GM21723 (cell line): Measurements from ENCODE around the gene ARHGEF4.

ENCODE experiments used
- ATAC-seq: cut with Tn5 transposase; IDR thresholded peaks from one replicate; pipeline ENCODE4 v1.9.1; 2021; ENCODE audit warnings: mild to moderate bottlenecking, moderate library complexity; ENCODE audit not compliant: unreplicated experiment

The ARHGEF4 gene

DNA sequence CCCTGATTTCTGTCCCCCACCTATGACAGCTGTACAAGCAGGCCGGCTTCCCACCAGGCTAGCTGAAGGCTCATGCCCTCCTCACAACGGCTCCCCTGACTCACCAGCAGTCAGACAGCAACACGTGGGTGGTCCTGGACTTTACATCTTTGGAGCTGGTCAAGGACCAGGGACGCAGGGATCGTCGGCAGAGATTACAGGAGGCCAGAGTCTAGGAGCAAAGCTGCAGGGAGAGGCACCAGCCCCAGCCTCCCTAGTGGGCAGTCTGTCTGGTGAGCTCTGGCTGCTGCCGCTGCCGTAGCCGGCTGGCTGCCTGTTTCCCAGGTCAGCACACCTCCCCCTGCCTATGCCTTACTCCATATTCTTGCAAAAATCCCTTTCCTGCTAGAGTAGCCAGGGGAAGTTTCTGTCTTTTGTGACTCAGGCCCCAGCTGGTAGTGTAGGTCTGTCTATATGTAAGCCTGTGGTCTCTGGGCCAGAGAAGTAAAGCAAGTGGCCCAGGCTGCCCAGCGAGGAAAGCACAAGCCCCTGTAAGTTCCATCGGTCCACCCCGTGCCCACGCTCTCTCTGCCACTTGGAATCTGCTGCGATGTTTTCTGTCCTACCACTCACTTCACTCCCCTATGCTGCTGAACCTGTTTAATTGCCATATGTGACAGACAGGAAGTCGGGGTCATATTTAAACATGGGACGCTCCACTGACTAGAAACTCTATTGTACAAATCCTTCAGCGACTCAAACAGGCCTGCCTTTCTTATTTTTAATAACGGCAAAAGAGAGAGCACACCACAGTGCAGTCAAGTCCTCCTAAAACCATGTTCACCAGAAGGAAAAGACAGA, 2.4 kb upstream of the ARHGEF4 start:
- ATAC-seq = no peak

DNA sequence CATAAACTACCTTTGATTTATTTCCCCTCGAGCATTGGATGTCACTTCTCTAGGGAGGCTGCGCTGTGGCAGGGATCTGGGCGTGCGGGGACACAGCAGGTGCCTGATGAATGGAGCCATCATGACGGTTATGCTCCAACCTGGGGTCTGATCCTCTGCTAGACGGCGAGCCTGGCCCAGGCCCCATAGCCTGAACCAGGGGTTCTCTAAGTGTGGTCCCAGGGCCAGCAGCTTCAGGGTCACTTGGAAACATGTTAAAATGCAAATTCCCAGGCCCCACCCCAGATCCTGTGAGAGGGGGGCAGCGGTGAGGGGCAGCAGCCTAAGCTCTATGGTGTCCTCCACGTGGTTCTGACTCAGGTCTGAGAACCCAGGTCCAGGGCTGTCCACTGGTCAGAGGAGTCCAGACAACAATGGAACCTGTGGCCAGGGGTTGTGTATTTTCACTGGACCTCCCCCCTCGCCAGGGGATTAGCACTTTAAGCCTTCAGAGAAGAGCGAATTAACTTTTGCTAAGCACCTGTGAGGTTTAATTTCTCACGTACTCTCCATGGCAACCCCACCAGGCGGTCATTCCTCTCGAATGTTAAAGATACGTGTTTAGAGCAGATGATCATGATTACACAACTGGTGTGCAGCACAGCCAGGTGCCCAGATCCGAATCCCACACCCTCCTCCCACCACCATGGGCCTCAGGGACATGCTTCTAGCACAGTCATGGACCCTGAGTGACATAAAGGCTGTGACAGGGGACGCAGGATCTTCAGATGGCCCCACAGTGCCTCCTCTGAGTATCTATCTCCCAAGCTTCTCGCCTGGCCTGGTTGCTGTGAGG, 1.6 kb upstream of the ARHGEF4 start:
- no peak for ATAC-seq

DNA sequence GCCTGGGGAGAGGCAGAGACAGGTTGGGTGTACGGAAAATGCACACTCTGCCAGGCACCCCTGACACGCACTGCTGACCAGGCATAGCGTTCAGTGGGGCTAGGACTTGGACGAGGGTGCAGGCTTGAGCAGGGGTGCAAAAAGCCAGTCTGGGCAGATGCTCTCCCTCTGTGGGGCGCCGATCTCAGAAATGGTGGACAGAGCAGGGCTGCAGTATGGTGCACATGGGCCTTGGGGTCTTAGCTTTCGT, 1.0 kb upstream of the ARHGEF4 start:
- no peak for ATAC-seq

DNA sequence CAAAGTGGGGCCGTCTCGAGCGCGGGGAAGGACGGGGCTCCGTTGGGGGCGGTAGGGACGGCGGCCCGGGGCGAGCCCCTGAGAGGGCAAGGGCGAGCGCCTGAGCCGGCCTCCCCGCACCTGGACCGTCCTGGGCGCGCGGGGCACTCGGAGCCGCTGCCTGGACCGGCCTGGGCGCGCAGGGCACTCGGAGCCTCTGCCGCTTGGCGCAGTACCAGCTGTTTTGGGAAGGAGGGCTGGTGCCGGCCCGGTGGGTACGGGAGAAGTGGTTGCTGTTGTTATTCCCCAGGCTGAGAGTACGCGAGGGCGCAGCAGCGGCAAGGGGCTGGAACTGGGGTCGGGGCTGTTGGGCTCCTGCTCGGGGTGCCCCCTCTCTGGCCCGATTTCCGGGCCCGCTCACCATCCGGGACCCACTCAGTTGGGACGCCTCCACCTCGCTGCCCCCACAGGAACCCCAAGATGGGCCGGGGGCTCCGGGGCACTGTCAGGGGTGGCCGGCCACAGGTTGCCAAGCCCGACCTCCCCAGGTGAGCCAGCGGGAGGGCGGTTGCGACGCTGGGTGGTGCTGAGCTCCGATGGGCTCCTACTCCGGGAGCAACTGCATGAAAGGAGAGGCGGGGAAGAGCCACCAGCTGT, 579 bp downstream of the ARHGEF4 start:
- no peak for ATAC-seq

DNA sequence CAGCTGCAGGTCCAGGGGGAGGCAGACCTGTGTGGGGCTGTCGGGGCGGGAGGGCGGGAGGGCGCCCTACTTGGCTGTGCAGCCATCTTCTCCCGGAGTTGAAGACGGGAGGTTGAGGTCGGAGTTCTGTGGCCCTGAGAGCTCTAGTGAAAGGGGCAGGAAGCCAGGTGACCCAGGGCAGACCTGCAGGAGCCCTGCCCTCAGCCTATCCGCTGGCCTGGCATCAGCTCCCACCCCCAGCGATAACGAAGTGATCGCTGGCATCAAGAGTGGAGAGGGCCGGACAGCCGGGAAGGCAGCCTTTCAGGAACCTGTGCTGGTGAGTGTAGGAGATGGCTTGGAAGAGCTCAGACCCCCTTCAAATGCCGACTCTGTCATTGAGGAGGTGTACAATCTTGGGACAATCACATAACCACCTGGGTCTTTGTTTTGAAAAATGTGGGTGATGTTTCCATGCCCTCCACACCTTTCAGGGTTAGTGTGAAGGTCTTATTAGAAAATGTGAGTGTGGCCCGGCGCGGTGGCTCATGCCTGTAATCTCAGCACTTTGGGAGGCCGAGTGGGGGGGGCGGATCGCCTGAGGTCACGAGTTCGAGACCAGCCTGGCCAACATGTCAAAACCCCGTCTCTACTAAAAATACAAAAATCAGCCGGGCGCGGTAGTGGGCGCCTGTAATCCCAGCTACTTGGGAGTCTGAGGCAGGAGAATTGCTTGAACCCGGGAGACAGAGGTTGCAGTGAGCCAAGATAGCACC, 1.3 kb downstream of the ARHGEF4 start:
- no peak for ATAC-seq

DNA sequence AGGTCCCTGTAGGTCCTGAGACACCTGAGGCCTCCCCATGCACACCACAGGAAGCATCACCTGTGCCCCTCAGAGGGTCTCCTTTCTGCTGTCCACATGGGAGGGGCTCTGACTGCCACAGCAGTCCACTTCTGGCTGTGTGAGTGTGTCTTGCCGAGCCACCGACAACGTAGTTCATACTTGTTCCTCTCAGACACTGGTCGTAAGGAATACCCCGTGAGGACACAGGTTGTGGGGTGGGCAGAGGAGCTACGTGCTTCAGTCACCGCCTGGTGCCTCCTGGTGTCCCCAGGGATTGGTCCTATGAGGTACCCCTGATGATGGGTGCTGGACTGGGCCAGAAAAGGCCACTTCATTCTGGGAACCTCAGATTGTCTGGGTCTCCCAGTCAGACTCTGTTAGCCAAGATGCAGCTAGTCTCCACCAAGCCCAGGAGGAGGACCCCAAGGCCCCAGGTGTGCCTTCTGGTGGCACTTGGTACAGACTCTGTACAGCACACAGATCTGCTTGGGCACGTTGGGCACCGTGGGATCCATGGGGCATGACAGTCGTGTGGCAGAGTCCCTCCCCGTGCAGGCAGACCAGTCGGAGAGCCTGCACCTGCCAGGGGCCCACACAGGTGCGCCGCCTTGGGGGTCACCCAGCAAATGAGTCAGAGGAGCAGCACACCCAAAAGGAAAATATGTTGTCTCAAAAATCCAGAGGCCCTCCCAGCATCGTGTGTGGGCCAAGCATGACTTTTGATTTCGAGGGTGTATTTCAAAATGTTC, 2.5 kb downstream of the ARHGEF4 start:
- no peak for ATAC-seq

DNA sequence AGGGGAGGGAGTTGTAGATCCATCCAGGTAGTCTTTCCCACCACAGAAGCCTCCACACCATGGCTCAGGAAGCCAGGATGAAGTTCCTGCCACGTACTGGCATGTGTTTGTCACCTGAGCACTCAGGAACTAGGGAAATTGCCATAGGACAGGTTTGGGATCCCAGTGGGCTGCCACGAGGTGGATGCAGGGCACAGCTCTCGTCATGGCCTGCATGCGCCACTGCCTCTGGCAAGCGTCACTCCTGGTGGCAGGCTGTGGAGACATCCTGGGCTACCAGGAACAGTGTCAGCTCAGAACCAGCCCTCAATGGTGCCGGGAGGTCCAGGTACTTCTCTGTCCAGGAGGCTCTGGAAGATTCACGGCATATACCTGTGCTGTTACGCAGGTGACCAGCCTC, 3.8 kb downstream of the ARHGEF4 start:
- ATAC-seq = no peak

DNA sequence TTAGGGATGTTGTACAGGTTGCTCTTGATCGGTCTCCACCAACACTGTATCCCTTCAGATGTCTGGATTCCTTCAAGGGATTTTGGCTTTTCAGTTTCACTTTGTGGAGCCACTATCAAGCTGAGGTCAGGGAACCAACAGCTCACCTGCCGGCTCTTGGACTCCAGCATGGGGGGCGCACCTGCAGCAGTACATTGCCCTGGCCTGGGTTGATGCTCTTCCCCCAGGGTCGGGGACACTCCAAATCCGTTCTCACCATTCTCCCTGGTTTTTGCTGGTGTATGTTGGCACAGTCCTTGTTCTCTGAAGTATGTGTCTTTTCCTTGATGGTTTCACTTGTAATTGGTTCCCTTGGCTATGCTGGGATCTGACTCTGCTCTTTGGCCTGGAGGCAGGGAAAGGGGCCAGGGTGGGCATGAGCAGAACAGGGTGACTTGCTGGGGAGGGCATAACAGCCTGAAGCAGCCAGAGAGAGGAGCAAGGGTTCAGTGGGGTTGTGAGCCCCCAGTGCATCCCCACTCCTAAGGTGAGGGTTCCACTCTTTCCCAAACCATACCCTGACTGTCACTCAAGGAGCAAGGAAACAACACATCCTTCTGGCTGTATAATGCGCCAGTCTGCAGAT, 5.1 kb downstream of the ARHGEF4 start:
- no peak for ATAC-seq

DNA sequence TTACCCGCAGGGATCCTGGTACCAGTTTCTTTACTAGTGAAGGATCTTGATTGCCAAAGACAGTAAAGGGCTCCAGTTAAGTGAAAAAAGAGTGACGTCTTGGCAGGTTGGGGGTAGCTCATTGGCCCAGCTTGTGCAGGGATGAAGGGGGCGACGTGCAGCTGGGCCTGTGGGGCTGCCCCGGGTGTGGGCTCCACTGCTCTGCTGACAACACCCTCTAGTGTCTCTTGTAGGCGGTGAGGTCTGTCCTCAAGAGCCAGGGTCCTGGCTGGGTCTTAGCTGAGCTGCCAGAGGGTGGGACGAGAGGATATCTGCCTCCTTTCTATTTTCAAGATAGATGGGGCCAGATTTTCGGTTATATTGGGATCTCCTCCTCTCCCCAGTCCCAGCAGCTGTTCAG, 6.1 kb downstream of the ARHGEF4 start:
- ATAC-seq = no peak

DNA sequence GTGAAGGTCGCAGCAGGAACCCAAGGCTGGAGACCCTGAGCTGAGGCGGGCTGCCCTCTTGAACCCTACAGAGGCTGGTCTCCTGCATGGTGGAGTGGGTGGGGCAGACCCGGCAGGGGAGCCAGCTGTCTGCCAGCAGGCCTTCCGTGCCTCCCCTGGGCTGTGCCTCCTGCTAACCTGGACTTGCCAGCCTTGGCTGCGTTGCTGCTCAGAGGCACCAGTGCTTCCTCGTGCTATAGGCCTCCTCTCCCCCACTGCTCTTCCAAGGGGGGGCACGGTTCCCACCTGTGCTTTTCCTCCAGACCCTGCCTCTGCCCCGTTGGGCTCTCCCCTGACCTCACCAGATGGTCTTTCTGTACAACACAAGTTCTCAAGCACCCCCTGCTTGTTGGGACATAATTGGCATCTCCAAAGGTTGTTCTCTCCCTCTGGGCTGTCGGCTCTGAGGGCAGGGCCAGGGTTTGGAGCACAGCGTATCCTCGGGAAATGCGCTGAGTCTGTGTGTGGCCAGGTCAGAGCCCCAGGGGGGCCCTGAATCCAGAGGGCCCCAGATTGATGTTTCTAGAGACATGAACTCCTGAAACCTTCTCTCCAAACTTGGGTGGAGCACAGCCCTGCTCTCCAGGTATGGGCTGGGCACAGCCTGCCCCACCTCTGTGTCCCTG, 6.7 kb downstream of the ARHGEF4 start:
- ATAC-seq = no peak

DNA sequence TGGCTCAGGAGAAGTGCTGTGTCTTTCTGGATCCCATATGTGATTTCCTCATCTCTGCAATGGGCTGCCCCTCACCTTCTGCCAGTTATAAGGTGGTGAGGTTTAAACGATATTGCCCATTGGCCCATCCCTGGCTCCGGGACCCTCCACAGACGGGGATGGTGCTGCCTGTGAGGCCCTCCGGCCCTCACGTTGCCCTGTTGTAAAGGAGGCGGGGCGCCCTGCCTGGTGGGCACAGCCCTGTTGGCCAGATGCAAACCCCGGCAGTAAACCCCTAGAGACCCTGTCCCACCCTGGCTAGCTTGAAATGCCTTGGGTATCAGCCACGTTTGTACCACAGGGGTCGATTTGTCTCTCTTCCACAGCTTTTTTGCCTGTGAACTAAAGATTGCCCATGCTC, 7.4 kb downstream of the ARHGEF4 start:
- no peak for ATAC-seq

DNA sequence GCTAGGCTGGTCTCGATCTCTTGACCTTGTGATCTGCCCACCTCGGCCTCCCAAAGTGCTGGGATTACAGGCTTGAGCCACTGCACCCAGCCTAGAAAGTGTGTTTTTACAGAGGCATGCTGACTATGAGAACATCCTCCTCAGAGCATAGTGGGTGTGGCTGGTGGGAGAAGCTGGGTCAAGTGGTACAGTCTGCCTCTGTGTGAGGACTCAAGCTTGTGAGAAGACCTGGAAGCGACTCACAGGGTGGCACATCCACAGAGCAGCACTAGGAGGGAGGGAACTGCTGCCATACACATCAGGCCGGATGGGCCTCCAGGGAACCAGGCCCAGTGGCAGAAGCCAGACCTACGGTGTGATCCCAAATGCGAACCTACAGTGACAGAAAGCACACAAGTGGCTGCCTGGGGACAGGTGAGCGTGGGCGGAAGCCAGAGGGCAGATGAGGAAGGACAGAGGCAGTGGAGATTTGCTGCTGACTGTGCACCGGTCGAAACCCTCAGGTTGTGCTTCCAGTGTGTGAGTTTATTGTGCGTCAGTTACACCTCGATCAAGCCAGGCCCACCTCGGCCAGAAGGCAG, 8.9 kb downstream of the ARHGEF4 start:
- no peak for ATAC-seq

DNA sequence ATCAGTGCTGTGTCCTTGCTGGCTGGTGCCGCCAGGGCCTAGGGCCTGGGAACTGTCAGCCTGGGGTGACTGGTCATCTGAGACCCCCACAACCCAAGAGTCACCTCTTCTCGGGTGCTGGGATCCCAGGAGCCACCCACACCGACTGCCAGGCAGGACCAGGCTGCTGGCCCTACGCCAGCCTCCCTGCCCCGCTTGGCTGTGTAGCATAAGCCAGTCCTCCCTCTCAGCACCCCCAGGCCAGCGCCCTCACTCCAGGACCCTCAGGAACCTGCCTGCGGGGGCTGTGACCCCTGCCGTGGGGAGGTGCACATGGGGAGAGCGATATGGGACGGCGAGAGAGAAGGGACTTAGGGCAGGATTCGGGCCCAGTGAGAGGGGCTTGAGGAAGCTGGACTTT, 9.5 kb downstream of the ARHGEF4 start:
- ATAC-seq = no peak

DNA sequence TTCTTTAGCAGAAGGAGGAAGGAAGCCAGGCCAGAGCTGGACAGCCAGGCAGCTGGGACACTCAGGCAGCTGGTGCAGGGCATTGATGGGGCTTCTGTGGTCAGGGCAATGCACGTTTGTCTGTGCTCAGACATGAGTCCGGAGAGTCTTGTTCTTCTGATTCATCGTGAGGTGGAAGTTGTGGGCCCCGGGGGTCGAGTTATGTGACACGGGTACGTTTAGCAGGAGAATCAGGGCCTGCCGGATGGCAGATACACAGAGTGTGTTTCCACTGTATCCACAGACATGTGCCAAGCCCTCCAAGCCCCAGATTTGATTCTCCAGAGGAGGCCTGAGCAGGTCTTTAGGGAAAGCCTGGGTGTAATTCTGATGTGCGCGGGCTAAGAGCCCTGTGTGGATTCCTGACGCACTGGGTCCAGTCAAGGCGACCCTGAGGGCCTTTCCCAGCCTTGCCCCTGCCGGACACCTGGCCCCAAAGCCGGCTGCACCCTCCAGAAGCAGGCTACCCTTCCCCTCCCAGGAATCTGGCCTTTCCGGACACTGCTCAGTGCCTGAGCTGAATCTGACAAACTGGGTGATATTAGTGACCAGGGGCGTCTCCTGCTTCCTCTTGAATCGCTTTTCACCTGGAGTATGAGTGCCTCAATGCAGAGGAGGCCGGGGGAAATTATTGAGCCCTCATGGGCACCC, 10.1 kb downstream of the ARHGEF4 start:
- no peak for ATAC-seq

DNA sequence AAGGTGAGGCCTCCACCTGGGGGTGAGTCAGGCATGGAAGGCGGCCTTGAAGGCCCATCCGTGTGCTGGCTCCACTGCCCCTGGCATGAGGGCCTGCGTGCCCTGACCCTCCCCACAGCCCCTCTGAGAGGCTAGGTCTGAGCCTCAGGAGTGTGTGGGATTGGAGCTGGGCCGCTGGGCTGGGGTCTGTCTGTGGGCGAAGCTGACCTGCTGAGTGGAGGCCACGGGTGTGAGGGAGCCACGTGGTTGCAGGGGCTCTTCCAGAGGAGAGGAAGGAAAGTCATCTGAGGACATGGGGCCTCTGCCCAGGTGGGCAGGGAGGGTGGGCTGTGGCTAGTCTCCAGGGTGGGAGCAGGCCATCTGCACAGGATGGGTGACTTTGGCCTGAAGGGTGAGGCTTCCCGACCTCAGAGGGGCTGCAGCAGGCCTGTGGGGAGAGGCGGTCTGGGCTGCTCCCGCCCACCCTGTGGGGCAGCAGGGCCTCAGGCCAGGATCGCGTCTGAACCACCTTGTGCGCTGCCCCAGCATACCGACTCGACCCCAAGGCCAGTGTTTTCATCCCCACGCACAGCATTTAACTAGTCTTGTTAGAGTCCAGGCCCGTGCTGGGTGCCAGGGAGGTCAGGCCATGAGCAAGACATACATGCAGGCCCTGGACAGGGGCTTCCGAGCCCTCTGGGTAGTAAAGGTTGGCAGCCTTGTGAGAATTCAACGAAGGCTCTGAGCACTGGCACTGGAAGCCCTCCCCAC, 11.2 kb downstream of the ARHGEF4 start:
- no peak for ATAC-seq

DNA sequence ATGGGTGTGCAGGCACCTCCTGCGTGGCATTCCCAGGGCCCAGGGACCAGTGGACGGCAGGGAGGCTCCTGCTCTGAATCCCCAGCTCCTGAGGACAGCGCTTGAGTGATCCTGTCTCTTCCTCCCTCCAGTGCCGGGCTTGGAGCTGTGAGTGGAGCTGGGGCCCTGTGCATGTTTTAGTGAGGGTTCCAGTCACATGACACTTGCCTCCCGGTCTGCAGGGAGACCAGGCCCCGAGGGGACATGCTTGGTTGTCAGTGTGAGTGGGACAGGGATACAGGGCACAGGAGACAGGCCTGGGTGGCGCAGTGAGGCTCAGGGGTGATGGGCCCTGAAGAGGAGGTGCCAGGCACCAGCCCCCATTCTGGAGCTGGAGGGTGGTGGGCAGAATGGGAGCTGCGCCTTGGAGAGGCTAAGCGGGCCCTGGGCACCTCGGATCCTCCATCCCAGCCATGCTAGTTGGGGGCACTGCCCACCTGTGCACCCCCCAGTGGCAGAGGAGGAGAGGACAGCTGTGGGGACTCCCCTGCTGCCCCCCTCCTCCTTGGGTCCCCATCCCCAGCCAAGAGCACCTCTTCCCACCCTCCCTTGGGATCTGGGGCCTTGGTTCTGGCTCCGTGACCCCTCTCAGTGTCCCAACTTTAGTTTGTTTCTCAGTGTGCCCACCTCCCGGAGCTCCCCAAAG, 12.0 kb downstream of the ARHGEF4 start:
- ATAC-seq = no peak
